ENCODE measurements around the gene CUEDC1.

DNA sequence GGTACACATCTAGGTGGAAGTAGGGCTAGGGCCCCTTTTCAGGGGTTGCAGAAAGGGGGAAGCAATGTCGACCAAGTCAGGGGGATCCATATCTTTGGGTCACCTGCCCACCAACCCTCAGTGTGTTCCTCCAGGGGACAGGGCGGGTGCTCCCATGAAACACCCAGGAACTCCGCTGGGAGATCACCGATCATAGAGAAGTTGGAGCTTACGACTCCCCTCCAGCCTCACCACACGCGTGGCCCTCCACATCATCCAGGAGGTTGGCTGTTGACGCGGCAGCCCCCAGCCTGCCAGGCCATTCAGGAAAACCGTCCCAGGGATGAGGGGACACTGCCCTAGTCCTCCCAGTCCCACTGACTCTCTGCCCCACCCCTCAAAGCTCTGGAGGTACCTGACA is 88.1 kb downstream of the CUEDC1 start:
- TF ChIP-seq, protein P1, sequence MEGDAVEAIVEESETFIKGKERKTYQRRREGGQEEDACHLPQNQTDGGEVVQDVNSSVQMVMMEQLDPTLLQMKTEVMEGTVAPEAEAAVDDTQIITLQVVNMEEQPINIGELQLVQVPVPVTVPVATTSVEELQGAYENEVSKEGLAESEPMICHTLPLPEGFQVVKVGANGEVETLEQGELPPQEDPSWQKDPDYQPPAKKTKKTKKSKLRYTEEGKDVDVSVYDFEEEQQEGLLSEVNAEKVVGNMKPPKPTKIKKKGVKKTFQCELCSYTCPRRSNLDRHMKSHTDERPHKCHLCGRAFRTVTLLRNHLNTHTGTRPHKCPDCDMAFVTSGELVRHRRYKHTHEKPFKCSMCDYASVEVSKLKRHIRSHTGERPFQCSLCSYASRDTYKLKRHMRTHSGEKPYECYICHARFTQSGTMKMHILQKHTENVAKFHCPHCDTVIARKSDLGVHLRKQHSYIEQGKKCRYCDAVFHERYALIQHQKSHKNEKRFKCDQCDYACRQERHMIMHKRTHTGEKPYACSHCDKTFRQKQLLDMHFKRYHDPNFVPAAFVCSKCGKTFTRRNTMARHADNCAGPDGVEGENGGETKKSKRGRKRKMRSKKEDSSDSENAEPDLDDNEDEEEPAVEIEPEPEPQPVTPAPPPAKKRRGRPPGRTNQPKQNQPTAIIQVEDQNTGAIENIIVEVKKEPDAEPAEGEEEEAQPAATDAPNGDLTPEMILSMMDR (IDR thresholded peaks at IDR 0.05): no peak
- TF ChIP-seq EP300 (IDR thresholded peaks at IDR 0.05): no peak

All from ovary (tissue), 3 donors.